GM19395 (cell line): ENCODE measurements around the gene KCNJ3.

Experiments used
- ATAC-seq: cut with Tn5 transposase; IDR thresholded peaks from one replicate; pipeline ENCODE4 v1.9.1; 2021; ENCODE audit warnings: mild to moderate bottlenecking, moderate library complexity; ENCODE audit not compliant: unreplicated experiment

KCNJ3 gene

GRCh38 chr2:154704991-154705390, 6.5 kb downstream of the KCNJ3 start:
- no peak for ATAC-seq

GRCh38 chr2:154706660-154707059, 8.2 kb downstream of the KCNJ3 start:
- ATAC-seq, result no peak

GRCh38 chr2:154707994-154708575, 9.6 kb downstream of the KCNJ3 start:
- ATAC-seq, result no peak

GRCh38 chr2:154709215-154709614, 10.7 kb downstream of the KCNJ3 start:
- no peak for ATAC-seq

- no peak for ATAC-seq
These were observed 11.6 kb downstream of the KCNJ3 start for GRCh38 chr2:154710078-154710477.

- no peak for ATAC-seq
These were observed 12.2 kb downstream of the KCNJ3 start for GRCh38 chr2:154710685-154711084.

- ATAC-seq, result no peak
These were observed 15.2 kb downstream of the KCNJ3 start for GRCh38 chr2:154713675-154714074.

GRCh38 chr2:154720651-154721050, 22.2 kb downstream of the KCNJ3 start:
- no peak for ATAC-seq

GRCh38 chr2:154724194-154724797, 25.8 kb downstream of the KCNJ3 start:
- ATAC-seq, result no peak

- no peak for ATAC-seq
These were observed 41.9 kb downstream of the KCNJ3 start for GRCh38 chr2:154740361-154740760.

- ATAC-seq, result no peak
These were observed 60.4 kb downstream of the KCNJ3 start for GRCh38 chr2:154758871-154759270.

- no peak for ATAC-seq
These were observed 64.1 kb downstream of the KCNJ3 start for GRCh38 chr2:154762638-154763037.

GRCh38 chr2:154771664-154772284, 73.3 kb downstream of the KCNJ3 start:
- no peak for ATAC-seq

- ATAC-seq, result no peak
These were observed 78.3 kb downstream of the KCNJ3 start for GRCh38 chr2:154776825-154777224.

- no peak for ATAC-seq
These were observed 95.9 kb downstream of the KCNJ3 start for GRCh38 chr2:154794406-154794805.

GRCh38 chr2:154795651-154796050, 97.2 kb downstream of the KCNJ3 start:
- no peak for ATAC-seq

- no peak for ATAC-seq
These were observed 106.0 kb downstream of the KCNJ3 start for GRCh38 chr2:154804451-154804850.

GRCh38 chr2:154813636-154814035, 115.1 kb downstream of the KCNJ3 start:
- ATAC-seq, result no peak

GRCh38 chr2:154814856-154815255, 116.4 kb downstream of the KCNJ3 start:
- no peak for ATAC-seq

- no peak for ATAC-seq
These were observed 126.9 kb downstream of the KCNJ3 start for GRCh38 chr2:154825358-154825757.

GRCh38 chr2:154826827-154827226, 128.3 kb downstream of the KCNJ3 start:
- ATAC-seq, result no peak

GRCh38 chr2:154827286-154827685, 128.8 kb downstream of the KCNJ3 start:
- no peak for ATAC-seq

- ATAC-seq, result no peak
These were observed 134.2 kb downstream of the KCNJ3 start for GRCh38 chr2:154832711-154833110.
